HepG2 (cell line): ENCODE results near the gene UBE2H. TPM values are rescaled to one million over a fixed set of nuclear protein-coding genes. Genes with fewer than 3 reads are reported as not detected.

ENCODE experiments used
- ATRX ChIP-seq: sonication (generic); formaldehyde crosslinking; IDR thresholded peaks from 2 replicates; pipeline ENCODE4 v1.4.0; 2020; ENCODE audit warnings: missing genetic modification reagents, borderline replicate concordance
- CREM ChIP-seq, 2 experiments: sonication (generic) in 1 of 2; formaldehyde crosslinking in 1 of 2; IDR thresholded peaks; 2 replicates each; pipeline versions ENCODE4 v1.4.0 to v1.6.1; 2016 to 2020; ENCODE audit warnings: antibody characterized with exemption in 1 of 2, mild to moderate bottlenecking in 1 of 2, missing genetic modification reagents in 1 of 2
- IRF9 ChIP-seq: sonication (generic); formaldehyde crosslinking; IDR thresholded peaks from 2 replicates; pipeline ENCODE4 v1.8.0; 2022; ENCODE audit warnings: missing genetic modification reagents, mild to moderate bottlenecking, borderline replicate concordance
- MZF1 ChIP-seq: sonication (generic); formaldehyde crosslinking; IDR thresholded peaks from 2 replicates; pipeline ENCODE4 v1.8.1; 2023; ENCODE audit warnings: mild to moderate bottlenecking, missing genetic modification reagents, borderline replicate concordance
- NAIF1 ChIP-seq: sonication (generic); formaldehyde crosslinking; IDR thresholded peaks from 2 replicates; pipeline ENCODE4 v1.5.0; 2020; ENCODE audit warnings: mild to moderate bottlenecking, missing genetic modification reagents, borderline replicate concordance
- NFE2 ChIP-seq: sonication (generic); formaldehyde crosslinking; IDR thresholded peaks from 2 replicates; pipeline ENCODE4 v1.4.0; 2020; ENCODE audit warnings: missing genetic modification reagents
- PCBP1 ChIP-seq: fragments of 200-400 bp; formaldehyde crosslinking; IDR thresholded peaks from 2 replicates; pipeline ENCODE4 v1.6.1; 2017; ENCODE audit warnings: mild to moderate bottlenecking, low read depth, low read length, borderline replicate concordance
- PITX1 ChIP-seq: sonication (generic); formaldehyde crosslinking; IDR thresholded peaks from 2 replicates; pipeline ENCODE4 v1.5.1; 2020; ENCODE audit warnings: mild to moderate bottlenecking, missing genetic modification reagents
- REL ChIP-seq: sonication (generic); formaldehyde crosslinking; conservative IDR thresholded peaks from 2 replicates; pipeline ENCODE4 v1.8.0; 2022; ENCODE audit warnings: mild to moderate bottlenecking, missing genetic modification reagents, moderate library complexity
- SAFB2 ChIP-seq: sonication (generic); formaldehyde crosslinking; IDR thresholded peaks from 2 replicates; pipeline ENCODE4 v1.5.1; 2020; ENCODE audit warnings: missing genetic modification reagents, low read depth, mild to moderate bottlenecking, borderline replicate concordance
- SKI ChIP-seq: fragments of 450-650 bp; IDR thresholded peaks from one replicate; pipeline ENCODE4 v1.6.1; 2018; ENCODE audit warnings: mild to moderate bottlenecking; ENCODE audit not compliant: partially characterized antibody
- SNAPC4 ChIP-seq: sonication (generic); formaldehyde crosslinking; IDR thresholded peaks from 2 replicates; pipeline ENCODE4 v1.4.0; 2020; ENCODE audit warnings: mild to moderate bottlenecking, missing genetic modification reagents
- TP53 ChIP-seq: sonication (generic); formaldehyde crosslinking; conservative IDR thresholded peaks from 2 replicates; pipeline ENCODE4 v1.4.0; 2020; ENCODE audit warnings: missing genetic modification reagents
- ZBTB3 ChIP-seq: sonication (generic); formaldehyde crosslinking; IDR thresholded peaks from 2 replicates; pipeline ENCODE4 v1.4.0; 2020; ENCODE audit warnings: low read depth, mild to moderate bottlenecking, moderate library complexity, missing genetic modification reagents, borderline replicate concordance
- ZNF615 ChIP-seq: sonication (generic); formaldehyde crosslinking; IDR thresholded peaks from 2 replicates; pipeline ENCODE4 v1.5.0; 2020; ENCODE audit warnings: mild to moderate bottlenecking, missing genetic modification reagents, borderline replicate concordance
- polyA plus RNA-seq, 8 experiments: library from polyadenylated mRNA; depleted of rRNA in 3 of 8; stranded (reverse) in 7 of 8; unstranded in 1 of 8; fragments of >200 nt; fragmentation: Illumina TruSeq in 4 of 8; extraction: Trizol in 4 of 8; gene quantifications; 2 replicates each; pipeline versions ENCODE4 v1.2.1 to v1.2.3, GENCODE V29; 2011 to 2016; ENCODE audit warnings: low read depth in 4 of 8, missing spikeins in 1 of 8, mixed read lengths in 1 of 8; ENCODE audit not compliant: insufficient read depth in 1 of 8
- total RNA-seq, 5 experiments: library from RNA; depleted of rRNA; stranded (reverse); fragments of >200 nt; fragmentation: Illumina TruSeq; extraction: Trizol; gene quantifications; 2 replicates each; pipeline ENCODE4 v1.2.3, GENCODE V29; 2016; ENCODE audit warnings: low read depth in 1 of 5
- TF ChIP-seq, protein P1 (sequence below): sonication (generic); formaldehyde crosslinking; IDR thresholded peaks from 2 replicates; pipeline ENCODE4 v1.5.0; 2020; ENCODE audit warnings: mild to moderate bottlenecking, missing genetic modification reagents
- TF ChIP-seq, protein P2 (sequence below): sonication (generic); formaldehyde crosslinking; IDR thresholded peaks from 2 replicates; pipeline ENCODE4 v1.4.0; 2020; ENCODE audit warnings: missing genetic modification reagents, borderline replicate concordance

UBE2H gene
- total and polyA plus RNA-seq, 2 of the 13 experiments (the other 11 are each of a cell fraction or from before 2014, with no cell fraction given) = 15.5 to 40.1 TPM

GRCh38 chr7:129948877-129949291 is 3.9 kb downstream of the UBE2H start (continued):
- TF ChIP-seq SNAPC4 (CRISPR knock-in tag) = 0 out of 2 replicates have a peak, but pooled peaks have one; percentile 15
- no peak for TF ChIP-seq ZBTB3 (CRISPR knock-in tag)
- TF ChIP-seq TP53 (CRISPR knock-in tag) = no peak
- TF ChIP-seq, protein P1, sequence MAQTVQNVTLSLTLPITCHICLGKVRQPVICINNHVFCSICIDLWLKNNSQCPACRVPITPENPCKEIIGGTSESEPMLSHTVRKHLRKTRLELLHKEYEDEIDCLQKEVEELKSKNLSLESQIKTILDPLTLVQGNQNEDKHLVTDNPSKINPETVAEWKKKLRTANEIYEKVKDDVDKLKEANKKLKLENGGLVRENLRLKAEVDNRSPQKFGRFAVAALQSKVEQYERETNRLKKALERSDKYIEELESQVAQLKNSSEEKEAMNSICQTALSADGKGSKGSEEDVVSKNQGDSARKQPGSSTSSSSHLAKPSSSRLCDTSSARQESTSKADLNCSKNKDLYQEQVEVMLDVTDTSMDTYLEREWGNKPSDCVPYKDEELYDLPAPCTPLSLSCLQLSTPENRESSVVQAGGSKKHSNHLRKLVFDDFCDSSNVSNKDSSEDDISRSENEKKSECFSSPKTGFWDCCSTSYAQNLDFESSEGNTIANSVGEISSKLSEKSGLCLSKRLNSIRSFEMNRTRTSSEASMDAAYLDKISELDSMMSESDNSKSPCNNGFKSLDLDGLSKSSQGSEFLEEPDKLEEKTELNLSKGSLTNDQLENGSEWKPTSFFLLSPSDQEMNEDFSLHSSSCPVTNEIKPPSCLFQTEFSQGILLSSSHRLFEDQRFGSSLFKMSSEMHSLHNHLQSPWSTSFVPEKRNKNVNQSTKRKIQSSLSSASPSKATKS = no peak
- 0 out of 2 replicates have a peak, but pooled peaks have one; percentile 53 for TF ChIP-seq IRF9 (CRISPR knock-in tag)
- TF ChIP-seq SAFB2 (CRISPR knock-in tag) = no peak; the same call in 1 of the 2 replicates
- peak; percentile 73 for TF ChIP-seq PITX1
- TF ChIP-seq NAIF1 (CRISPR knock-in tag) = no peak; the same call in 1 of the 2 replicates
- TF ChIP-seq SKI = peak; percentile 69
- TF ChIP-seq REL = no peak
- TF ChIP-seq PCBP1 = no peak
- no peak for TF ChIP-seq ZNF615 (CRISPR knock-in tag)
- TF ChIP-seq, protein P2, sequence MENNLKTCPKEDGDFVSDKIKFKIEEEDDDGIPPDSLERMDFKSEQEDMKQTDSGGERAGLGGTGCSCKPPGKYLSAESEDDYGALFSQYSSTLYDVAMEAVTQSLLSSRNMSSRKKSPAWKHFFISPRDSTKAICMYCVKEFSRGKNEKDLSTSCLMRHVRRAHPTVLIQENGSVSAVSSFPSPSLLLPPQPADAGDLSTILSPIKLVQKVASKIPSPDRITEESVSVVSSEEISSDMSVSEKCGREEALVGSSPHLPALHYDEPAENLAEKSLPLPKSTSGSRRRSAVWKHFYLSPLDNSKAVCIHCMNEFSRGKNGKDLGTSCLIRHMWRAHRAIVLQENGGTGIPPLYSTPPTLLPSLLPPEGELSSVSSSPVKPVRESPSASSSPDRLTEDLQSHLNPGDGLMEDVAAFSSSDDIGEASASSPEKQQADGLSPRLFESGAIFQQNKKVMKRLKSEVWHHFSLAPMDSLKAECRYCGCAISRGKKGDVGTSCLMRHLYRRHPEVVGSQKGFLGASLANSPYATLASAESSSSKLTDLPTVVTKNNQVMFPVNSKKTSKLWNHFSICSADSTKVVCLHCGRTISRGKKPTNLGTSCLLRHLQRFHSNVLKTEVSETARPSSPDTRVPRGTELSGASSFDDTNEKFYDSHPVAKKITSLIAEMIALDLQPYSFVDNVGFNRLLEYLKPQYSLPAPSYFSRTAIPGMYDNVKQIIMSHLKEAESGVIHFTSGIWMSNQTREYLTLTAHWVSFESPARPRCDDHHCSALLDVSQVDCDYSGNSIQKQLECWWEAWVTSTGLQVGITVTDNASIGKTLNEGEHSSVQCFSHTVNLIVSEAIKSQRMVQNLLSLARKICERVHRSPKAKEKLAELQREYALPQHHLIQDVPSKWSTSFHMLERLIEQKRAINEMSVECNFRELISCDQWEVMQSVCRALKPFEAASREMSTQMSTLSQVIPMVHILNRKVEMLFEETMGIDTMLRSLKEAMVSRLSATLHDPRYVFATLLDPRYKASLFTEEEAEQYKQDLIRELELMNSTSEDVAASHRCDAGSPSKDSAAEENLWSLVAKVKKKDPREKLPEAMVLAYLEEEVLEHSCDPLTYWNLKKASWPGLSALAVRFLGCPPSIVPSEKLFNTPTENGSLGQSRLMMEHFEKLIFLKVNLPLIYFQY = no peak; the same call in 1 of the 2 replicates
- TF ChIP-seq NFE2 = no peak
- TF ChIP-seq MZF1 (CRISPR knock-in tag) = no peak
- TF ChIP-seq ATRX (CRISPR knock-in tag) = no peak
- TF ChIP-seq CREM (IDR thresholded peaks at IDR 0.05) = peak; percentile 75
- no peak for TF ChIP-seq CREM (CRISPR knock-in tag; IDR thresholded peaks at IDR 0.05)
